Bone marrow (tissue), 2 donors: ENCODE results near the gene CHI3L1.
"Not testable (repeated sequence)": the region's sequence is repeated elsewhere in the genome, so short reads cannot be mapped to it uniquely, and the experiment has no call there.

Experiments
- DNase-seq, 2 donors: peaks; one replicate each; lab custom pipeline; 2025; lab: John Stamatoyannopoulos, UW

CHI3L1 gene

DNA sequence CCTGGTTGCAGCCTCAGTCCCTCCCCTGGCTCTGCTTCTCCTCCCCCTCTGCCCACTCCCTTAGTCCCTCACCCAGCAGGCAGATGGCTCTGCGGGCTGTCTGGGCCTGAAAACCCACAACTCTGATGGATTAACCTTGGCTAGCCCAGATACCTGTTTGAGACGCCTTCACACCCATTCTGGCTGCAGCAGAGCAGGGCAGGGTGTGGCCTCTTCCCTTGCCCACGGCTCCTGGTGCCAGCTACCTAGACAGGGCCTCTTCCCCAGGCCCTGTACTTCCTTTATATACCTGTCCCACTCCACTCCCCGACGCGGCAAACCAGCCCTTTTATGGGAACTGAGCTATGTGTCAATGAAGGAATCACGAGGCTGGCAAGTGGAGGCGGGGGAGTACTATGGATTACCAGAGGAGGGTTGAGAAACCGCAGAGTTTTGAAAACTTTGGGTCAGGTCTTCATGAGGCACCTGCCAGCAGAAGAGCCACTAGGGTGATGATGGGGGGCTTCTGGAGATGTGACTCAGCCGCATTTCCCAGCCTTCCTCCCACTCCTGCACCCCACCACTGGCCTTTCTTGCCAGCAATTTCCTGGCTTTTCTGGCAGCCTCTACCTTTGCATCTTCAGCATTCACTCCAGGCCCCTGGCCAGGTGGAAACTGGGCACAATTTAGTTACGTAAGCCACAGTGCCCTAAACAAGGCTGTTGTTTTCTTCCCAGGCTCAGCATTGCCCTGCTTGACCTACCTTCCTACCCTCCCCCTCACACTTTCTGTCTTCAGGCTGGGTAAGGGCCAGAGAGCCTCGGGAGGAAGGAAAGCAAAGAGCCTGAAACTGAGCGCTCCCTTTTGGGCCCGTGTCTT lies at the start of gene CHI3L1:
CHI3L1 (minus strand) TSS at position 259 of the 858 bp plus-strand sequence; CDS start at position 178, 81 bp downstream.
- DNase-seq, result peak in 1 of 2 donors; percentile 16

GRCh38 chr1:203234901-203235300 lies 48.4 kb upstream of the CHI3L1 start:
- not testable (repeated sequence) for DNase-seq

DNA sequence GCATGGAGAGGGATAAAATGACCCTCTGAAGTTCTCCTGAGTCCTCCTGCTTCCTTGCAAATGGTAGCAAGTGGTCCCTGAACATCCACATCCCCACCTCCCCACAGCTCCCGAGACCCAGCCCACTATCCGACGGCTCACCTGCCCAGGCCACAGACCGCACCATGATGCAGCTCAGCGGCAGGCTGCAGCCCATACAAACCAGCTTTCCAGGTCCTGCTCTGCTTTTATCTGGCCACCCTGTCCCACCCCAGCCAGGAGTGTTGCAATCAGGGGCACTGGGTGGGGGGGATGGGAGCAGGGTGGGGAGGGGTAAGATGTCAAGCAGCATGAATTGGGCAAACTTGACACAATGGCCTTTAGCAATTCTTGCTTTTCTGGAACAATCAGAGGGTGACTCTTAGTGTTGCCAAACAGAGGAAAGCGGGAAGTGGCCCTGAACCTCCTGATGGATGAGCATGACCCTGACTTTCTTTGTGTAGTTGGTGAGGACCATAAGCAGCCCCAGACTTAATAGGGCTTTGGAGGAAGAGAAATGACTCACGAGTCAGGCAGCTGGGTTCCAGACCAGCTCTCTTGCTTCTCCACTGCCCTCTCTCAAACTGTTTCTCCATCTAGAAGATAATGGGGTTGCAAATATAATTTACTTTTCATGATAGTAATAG lies 43.1 kb upstream of the CHI3L1 start, which contains the start of gene CHIT1:
CHIT1 (minus strand) TSS at position 203 of the 665 bp plus-strand sequence; CDS start at position 166, 37 bp downstream.
- no peak for DNase-seq

GRCh38 chr1:203228670-203229069 lies 42.2 kb upstream of the CHI3L1 start:
- no peak for DNase-seq

DNA sequence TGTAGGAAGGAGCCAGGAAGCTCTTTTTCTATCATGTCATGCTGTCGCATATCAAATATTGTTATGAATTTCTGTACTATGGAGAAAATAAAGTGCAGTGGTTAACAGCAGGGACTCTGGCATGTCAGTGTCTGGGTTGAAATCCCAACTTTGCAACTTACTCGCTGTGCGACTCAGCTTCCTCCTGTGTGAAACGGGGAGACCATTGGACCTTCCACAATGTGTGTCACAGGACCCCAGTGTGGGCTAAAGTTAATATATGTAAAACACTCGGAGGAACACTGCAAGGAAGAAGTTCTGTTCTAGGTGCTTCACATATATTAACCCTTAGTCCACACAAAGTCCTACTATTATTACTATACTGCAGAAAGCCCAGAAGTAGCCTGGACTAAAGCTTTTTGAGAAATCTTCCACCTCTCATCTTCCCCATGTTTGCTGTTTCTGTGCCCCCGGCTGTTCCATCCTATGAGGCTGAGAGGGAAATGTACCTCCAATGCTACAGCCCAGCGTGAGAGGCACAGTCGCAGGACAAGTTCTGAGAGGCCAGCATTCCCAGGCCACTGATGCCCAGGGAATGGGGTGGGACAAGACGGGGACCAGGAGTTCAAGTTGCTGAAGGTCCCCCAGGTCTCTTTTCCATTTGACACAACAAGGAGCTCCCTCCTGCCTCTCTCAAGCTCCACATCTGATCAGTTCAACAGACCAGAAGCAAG lies 41.0 kb upstream of the CHI3L1 start:
- DNase-seq, result no peak

- DNase-seq, result peak in 1 of 2 donors; percentile 15
Measured at GRCh38 chr1:203225071-203225470, 38.6 kb upstream of the CHI3L1 start.

- no peak for DNase-seq
Measured at GRCh38 chr1:203223012-203223775, 36.7 kb upstream of the CHI3L1 start.

DNA sequence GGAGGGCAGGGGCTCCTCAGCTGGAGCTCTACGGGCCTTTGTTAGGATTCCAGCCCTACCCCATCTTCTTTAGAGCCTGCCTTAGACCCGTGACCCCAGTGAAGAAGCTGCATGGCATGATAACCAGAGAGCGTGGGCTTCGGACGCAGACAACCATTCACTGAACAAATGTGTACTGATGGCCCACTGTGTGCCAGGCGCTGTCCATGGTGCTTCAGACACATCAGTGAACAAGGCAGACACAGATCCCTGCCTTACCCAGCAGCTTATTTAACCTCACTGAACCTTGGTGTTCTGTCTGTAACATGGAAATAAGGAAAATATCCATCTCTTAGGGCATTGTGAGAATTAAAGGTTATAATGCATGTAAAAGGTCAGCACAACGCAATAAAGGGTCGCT lies 33.4 kb upstream of the CHI3L1 start:
- no peak for DNase-seq

DNA sequence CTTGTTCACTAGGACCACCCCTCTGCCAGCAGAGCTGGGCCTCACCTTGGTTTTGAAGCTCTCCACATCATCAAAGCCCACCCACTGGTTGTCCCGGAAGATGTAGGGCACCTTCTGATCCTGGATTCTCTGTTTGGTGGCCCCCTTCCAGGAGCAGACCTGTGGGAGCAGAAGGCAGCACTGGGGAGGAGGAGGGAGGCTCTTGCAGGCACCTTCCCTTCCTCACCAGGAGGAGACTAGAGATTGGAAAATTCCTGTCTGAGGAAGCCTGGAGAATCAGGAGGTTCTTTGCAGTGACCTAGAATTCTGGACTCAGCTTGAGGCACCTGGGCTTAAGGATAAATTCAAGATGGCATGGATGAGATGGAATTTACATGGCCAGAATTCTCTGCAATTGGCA lies 32.7 kb upstream of the CHI3L1 start:
- DNase-seq, result no peak

- DNase-seq, result no peak
Measured at GRCh38 chr1:203217668-203218067, 31.2 kb upstream of the CHI3L1 start.

DNA sequence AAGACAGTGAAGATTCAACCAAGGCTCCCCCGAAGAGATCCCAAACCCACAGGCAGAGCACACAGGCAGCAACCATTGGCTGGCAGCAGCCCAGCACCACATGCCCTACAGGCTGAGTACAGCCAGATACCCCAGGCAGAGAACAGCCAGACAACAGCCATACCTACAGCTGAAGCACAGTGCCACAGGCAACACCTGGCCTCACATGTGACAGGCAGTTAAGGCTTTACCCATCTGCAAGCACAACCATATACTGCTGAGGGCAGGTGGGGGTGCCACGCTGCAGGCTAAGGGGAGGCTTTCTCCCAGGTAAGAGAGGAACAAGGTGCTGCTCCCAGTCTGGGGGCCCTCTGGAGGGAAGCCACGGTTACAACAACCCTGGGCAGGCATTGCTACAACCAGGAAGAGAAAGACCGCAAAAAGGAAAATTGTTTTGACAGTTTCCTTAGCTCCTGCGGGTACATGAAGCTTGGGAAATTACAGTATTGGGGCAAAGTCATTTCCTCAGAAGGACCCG lies 30.7 kb upstream of the CHI3L1 start:
- no peak for DNase-seq

DNA sequence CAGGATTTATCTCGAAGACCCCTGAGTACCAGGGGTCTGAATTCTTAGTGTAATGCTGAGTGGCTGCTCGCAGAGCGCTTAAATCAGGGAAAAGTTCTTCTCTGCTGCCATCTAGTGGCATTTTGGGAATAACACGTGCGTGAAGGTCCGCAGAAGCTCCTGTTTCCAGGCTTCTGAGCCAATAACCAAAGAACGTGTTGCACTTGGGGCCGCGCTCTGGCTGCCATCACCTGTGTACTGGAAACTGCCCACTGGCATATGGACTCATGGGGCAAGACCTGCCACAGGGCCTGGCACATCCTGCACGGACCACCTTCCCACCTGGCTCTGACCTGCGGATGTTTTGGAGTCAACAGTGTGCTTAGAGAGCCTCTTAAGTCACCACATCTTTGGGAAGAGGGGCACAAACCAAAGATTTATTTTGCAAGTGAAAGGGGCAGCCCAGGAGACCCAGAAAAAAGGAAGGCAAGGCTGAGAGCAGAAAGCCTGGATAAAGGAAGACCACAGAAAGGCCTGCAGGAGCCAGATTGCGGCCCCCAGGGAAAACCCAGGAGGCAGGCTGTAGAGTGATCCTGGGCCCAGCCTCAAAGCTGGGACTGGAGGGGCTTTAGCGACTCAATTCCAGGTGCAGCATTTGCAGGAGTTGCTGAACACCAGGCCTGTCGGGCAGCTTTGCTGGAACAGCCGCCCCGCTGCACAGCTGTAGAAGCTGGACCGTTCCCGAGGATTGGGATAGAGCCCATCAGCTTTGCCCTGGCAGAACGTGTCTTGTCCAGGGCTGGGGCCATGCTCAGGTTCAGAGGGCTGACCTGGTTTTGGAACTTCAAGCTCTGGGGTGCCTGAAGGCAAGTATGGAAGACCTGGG lies 30.0 kb upstream of the CHI3L1 start:
- peak in 1 of 2 donors; percentile 30 for DNase-seq

GRCh38 chr1:203215573-203215972 lies 29.1 kb upstream of the CHI3L1 start:
- DNase-seq, result no peak

DNA sequence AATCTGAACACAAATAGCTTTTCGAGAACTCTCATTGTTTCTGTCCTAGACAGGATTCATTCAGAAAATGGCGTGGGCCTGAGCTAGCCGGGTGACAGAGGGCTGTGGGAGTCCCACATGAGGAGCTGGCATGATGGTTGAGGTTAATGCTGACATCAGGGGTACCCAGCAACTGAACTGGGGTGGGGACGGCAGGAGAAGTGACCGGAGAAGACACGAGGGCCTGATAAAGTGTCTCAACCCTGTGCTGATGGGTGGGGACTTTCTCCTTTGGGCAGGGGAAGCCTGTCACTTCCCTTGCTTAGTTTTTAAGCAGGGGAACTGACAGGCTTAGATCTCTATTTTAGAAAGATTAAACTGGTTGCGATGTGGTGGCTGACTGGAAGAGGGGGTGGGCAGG lies 28.4 kb upstream of the CHI3L1 start:
- no peak for DNase-seq

GRCh38 chr1:203213126-203213525 lies 26.6 kb upstream of the CHI3L1 start:
- DNase-seq, result no peak

GRCh38 chr1:203211812-203212211 lies 25.3 kb upstream of the CHI3L1 start:
- no peak for DNase-seq

DNA sequence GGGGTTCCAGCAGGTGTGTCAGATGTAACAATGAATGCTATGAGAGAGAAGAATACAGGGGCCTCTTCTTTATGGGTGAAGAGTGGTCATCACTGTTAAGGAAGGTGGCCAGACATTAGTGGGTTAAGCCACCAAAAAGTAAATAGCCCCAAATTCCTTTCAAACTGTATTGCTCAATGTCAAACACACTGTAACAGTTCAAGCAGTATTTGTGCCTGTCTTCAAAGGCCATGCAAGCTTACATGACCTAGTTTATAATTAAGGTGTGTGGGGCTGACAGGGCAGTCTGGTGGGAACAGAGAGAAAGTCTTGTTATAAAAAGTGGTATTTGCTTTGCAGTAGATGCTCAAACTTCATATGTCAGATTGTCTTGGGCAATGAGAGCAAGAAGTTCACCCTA lies 24.5 kb upstream of the CHI3L1 start:
- DNase-seq, result no peak

DNA sequence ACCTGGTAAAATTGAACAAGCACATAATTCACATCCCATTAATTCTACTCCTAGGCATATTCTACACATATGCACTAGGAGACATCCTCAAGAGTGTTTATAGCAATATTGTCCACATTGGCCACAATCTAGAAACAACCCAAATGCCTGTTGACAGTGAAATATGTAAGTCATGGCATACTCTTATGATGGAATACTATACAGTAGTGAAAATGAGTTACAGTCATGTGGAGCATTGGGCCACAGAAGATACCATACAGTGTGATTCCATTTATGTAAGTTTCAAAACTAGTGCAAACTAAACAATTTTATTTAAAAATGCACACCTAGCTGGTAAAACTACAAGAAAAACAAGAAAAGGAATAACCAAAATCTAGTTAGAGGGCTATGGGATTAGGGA lies 23.8 kb upstream of the CHI3L1 start:
- DNase-seq, result no peak

- no peak for DNase-seq
Measured at GRCh38 chr1:203208181-203208580, 21.7 kb upstream of the CHI3L1 start.

DNA sequence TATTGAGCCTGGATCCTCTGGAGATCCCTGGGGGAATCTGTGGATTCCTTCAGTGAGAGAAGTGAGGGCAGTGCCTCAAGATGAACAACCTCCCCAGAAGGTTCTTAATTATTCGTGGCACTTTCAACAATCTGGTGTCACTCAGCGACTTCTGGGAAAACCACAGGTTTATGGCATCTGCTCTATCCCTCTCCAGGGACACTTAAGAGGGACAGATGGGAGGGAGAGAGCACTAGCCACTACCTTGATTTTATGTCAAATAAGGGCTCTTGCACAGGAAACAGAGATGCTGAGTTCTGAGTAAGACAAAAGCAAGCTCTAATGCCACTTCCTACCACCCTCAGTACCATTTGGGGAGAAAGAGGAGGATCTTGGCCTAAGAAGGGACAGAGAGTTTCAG lies 21.2 kb upstream of the CHI3L1 start:
- no peak for DNase-seq
